A549 (cell line): ENCODE results near the gene AEBP2. TPM values are rescaled to one million over a fixed set of nuclear protein-coding genes. Genes with fewer than 3 reads are reported as not detected.

Experiments
- ATAC-seq, 2 experiments: fragments of 200-7000 bp in 1 of 2; fragments of >200 bp in 1 of 2; cut with Nextera tagmentation in 1 of 2; cut with Tn5 transposase in 1 of 2; 3 replicates each; pipeline versions ENCODE4 v1.8.0 to v1.9.1; 2018 to 2020; ENCODE audit warnings: mild to moderate bottlenecking in 1 of 2, moderate library complexity in 1 of 2
- CTCF ChIA-PET: fragments of 300-600 bp; sonication (Branson Sonifier 250); formaldehyde crosslinking; extraction: SDS; loops from one replicate; lab custom pipeline; 2021; ENCODE audit warnings: antibody characterized with exemption, inconsistent platforms; lab: Yijun Ruan, JAX
- POLR2A ChIA-PET: fragments of 350-600 bp; formaldehyde crosslinking; extraction: SDS; loops from one replicate; lab custom pipeline; 2021; ENCODE audit warnings: antibody characterized with exemption, inconsistent platforms; lab: Yijun Ruan, JAX
- DNase-seq, 2 experiments: peaks; one replicate each; pipeline versions ENCODE4 v3.0.0 to v3.0.0-alpha.2; 2011 to 2016; ENCODE audit warnings: low read depth in 1 of 2, low spot score in 1 of 2
- FAIRE-seq: peaks from 2 replicates; lab custom pipeline; 2011; peaks lifted over from hg19 to GRCh38; lab: Jason Lieb, UNC
- H3K27ac ChIP-seq, 2 experiments: fragments of >200 bp; sonication (Bioruptor Twin); formaldehyde crosslinking; 3 replicates each; pipeline ENCODE4 v1.5.1; 2016 to 2017
- H3K4me1 ChIP-seq: fragments of >200 bp; sonication (Bioruptor Twin); formaldehyde crosslinking; 3 replicates; pipeline ENCODE4 v1.6.1; 2016
- H3K4me2 ChIP-seq: fragments of >200 bp; sonication (Bioruptor Twin); formaldehyde crosslinking; 3 replicates; pipeline ENCODE4 v1.6.1; 2016
- H3K4me3 ChIP-seq: fragments of >200 bp; sonication (Bioruptor Twin); formaldehyde crosslinking; 3 replicates; pipeline ENCODE4 v1.5.1; 2016
- H3K9me3 ChIP-seq: fragments of >200 bp; sonication (Bioruptor Twin); formaldehyde crosslinking; 3 replicates; pipeline ENCODE4 v1.6.1; 2016
- BCL3 ChIP-seq: fragments of >200 bp; sonication (Bioruptor Twin); formaldehyde crosslinking; IDR thresholded peaks from 3 replicates; pipeline ENCODE4 v1.6.1; 2016
- BHLHE40 ChIP-seq: IDR thresholded peaks from 2 replicates; pipeline ENCODE4 v1.6.1; 2012; ENCODE audit warnings: low read depth, low read length, inconsistent platforms
- CBX8 ChIP-seq: fragments of 200-600 bp; sonication (generic); IDR thresholded peaks from 2 replicates; pipeline ENCODE4 v1.6.1; 2016
- CEBPB ChIP-seq, 2 experiments: fragments of >200 bp in 1 of 2; sonication (Bioruptor Twin) in 1 of 2; formaldehyde crosslinking in 1 of 2; IDR thresholded peaks; 2 replicates each; pipeline ENCODE4 v1.6.1; 2012 to 2016
- ELK1 ChIP-seq: fragments of 150-350 bp; IDR thresholded peaks from 2 replicates; pipeline ENCODE4 v1.6.1; 2014; ENCODE audit warnings: low read depth, mild to moderate bottlenecking, low read length
- ESRRA ChIP-seq: fragments of 150-350 bp; IDR thresholded peaks from 2 replicates; pipeline ENCODE4 v1.6.1; 2014; ENCODE audit warnings: mild to moderate bottlenecking, low read length, borderline replicate concordance
- FOSL2 ChIP-seq, 2 experiments: fragments of 450-650 bp in 1 of 2; fragments of >200 bp in 1 of 2; sonication (Bioruptor Twin) in 1 of 2; formaldehyde crosslinking; IDR thresholded peaks; 2 replicates each; pipeline versions ENCODE4 v1.5.0 to v1.6.1; 2016 to 2020; ENCODE audit warnings: mild to moderate bottlenecking in 1 of 2, moderate library complexity in 1 of 2
- FOXS1 ChIP-seq: fragments of 250-450 bp; sonication (Bioruptor Pico); IDR thresholded peaks from 2 replicates; pipeline ENCODE4 v1.5.0; 2020; ENCODE audit warnings: mild to moderate bottlenecking, moderate library complexity
- HDAC2 ChIP-seq: fragments of 200-600 bp; sonication (generic); IDR thresholded peaks from 2 replicates; pipeline ENCODE4 v1.6.1; 2016
- HOXB13 ChIP-seq: fragments of 250-450 bp; sonication (Bioruptor Pico); IDR thresholded peaks from 2 replicates; pipeline ENCODE4 v1.5.0; 2020; ENCODE audit warnings: low read depth, mild to moderate bottlenecking, moderate library complexity
- HOXB5 ChIP-seq: fragments of 250-450 bp; sonication (Bioruptor Pico); IDR thresholded peaks from 2 replicates; pipeline ENCODE4 v1.5.0; 2020; ENCODE audit warnings: mild to moderate bottlenecking, moderate library complexity
- KDM1A ChIP-seq: fragments of 200-600 bp; sonication (generic); IDR thresholded peaks from 2 replicates; pipeline ENCODE4 v1.6.1; 2016; ENCODE audit warnings: low read depth, mild to moderate bottlenecking
- KDM5A ChIP-seq: fragments of 200-600 bp; sonication (generic); IDR thresholded peaks from 2 replicates; pipeline ENCODE4 v1.6.1; 2016; ENCODE audit warnings: antibody characterized with exemption, mild to moderate bottlenecking
- MAZ ChIP-seq: fragments of 150-350 bp; IDR thresholded peaks from 2 replicates; pipeline ENCODE4 v1.6.1; 2014; ENCODE audit warnings: antibody characterized with exemption, low read depth, low read length, borderline replicate concordance
- MYC ChIP-seq: IDR thresholded peaks from 2 replicates; pipeline ENCODE4 v1.6.1; 2012; ENCODE audit warnings: mild to moderate bottlenecking, inconsistent platforms, low read length, improper control_type of control experiment, borderline replicate concordance
- NFE2L2 ChIP-seq: fragments of 150-350 bp; conservative IDR thresholded peaks from 2 replicates; pipeline ENCODE4 v1.6.1; 2014; ENCODE audit warnings: low read length
- NPAS2 ChIP-seq: fragments of 250-450 bp; sonication (Bioruptor Pico); IDR thresholded peaks from 2 replicates; pipeline ENCODE4 v1.8.0; 2022; ENCODE audit warnings: mild to moderate bottlenecking, moderate library complexity, borderline replicate concordance
- PHF8 ChIP-seq: fragments of 200-600 bp; sonication (generic); IDR thresholded peaks from 2 replicates; pipeline ENCODE4 v1.6.1; 2016; ENCODE audit warnings: low read depth, mild to moderate bottlenecking, antibody characterized with exemption, moderate library complexity, borderline replicate concordance
- RFX5 ChIP-seq: fragments of 450-650 bp; IDR thresholded peaks from 2 replicates; pipeline ENCODE4 v1.7.1; 2014; ENCODE audit warnings: antibody characterized with exemption, mild to moderate bottlenecking, moderate library complexity
- RNF2 ChIP-seq: fragments of 200-600 bp; sonication (generic); IDR thresholded peaks from 2 replicates; pipeline ENCODE4 v1.6.1; 2016; ENCODE audit warnings: low read depth, mild to moderate bottlenecking, antibody characterized with exemption, moderate library complexity, borderline replicate concordance
- SMC3 ChIP-seq: fragments of >200 bp; sonication (Bioruptor Twin); formaldehyde crosslinking; IDR thresholded peaks from 3 replicates; pipeline ENCODE4 v1.6.1; 2018; ENCODE audit warnings: inconsistent platforms
- SREBF2 ChIP-seq: fragments of 450-650 bp; IDR thresholded peaks from 2 replicates; pipeline ENCODE4 v1.6.1; 2014; ENCODE audit warnings: mild to moderate bottlenecking, moderate library complexity
- TFCP2L1 ChIP-seq: fragments of 250-450 bp; sonication (Bioruptor Pico); IDR thresholded peaks from 2 replicates; pipeline ENCODE4 v1.5.0; 2021; ENCODE audit warnings: mild to moderate bottlenecking
- WGBS: methylation state at CpG from one replicate; pipeline ENCODE4 v1.1.6; 2017; ENCODE audit errors: missing lambda C conversion rate; 5-methylcytosine and 5-hydroxymethylcytosine counted together
- polyA plus RNA-seq, 4 experiments: library from polyadenylated mRNA; depleted of rRNA in 3 of 4; stranded (reverse); fragments of >200 nt; fragmentation: RNase III in 1 of 4; extraction: RNeasy Plus Mini Kit Qiagen cat#74134 plus additional on column Dnase treatment in 1 of 4; gene quantifications; 2 replicates in 3 of 4; 3 replicates in 1 of 4; pipeline ENCODE4 v1.2.3, GENCODE V29; 2011 to 2017
- TF ChIP-seq, protein P1 (sequence below): IDR thresholded peaks from 2 replicates; pipeline ENCODE4 v1.6.1; 2012

AEBP2 gene
- polyA plus RNA-seq, 2 of the 4 experiments (the other 2 are of a cell fraction): 23.5 to 27.3 TPM

GRCh38 chr12:19491863-19492262, 52.6 kb downstream of the AEBP2 start:
- WGBS: 88% methylated on average over 3 of the region's 3 CpGs
- TF ChIP-seq FOXS1 (CRISPR knock-in tag): no peak
- no peak for TF ChIP-seq NPAS2 (CRISPR knock-in tag)
- no peak for TF ChIP-seq RFX5
- no peak for TF ChIP-seq HOXB13 (CRISPR knock-in tag)
- TF ChIP-seq KDM1A: no peak
- no peak for TF ChIP-seq NFE2L2
- TF ChIP-seq RNF2: no peak
- TF ChIP-seq CBX8: no peak
- TF ChIP-seq PHF8: no peak
- TF ChIP-seq HDAC2: no peak
- TF ChIP-seq FOSL2 (IDR thresholded peaks at IDR 0.05): no peak
- TF ChIP-seq FOSL2 (CRISPR knock-in tag; IDR thresholded peaks at IDR 0.05): no peak
- no peak for TF ChIP-seq ELK1
- no peak for TF ChIP-seq BHLHE40
- TF ChIP-seq CEBPB (IDR thresholded peaks at IDR 0.05): no peak
- ATAC-seq: no peak
- Histone ChIP-seq H3K27ac (no peak overlapping the region), H3K9me3 (no peaks in the 10 kb centered on the region), H3K4me1 (no peaks in the 10 kb centered on the region), H3K4me3 (no peak overlapping the region), H3K4me2 (no peak overlapping the region)
- ChIA-PET POLR2A (no interaction called here), CTCF (no interaction called here)
- no peak for FAIRE-seq
- DNase-seq: no peak

- ChIA-PET CTCF (interaction anchor here (1.1 kb wide), 1 partner anchor 13 kb away, joined by 4 read pairs; no protein-coding TSS in a partner anchor), POLR2A (no interaction called here)
- Histone ChIP-seq H3K27ac (no peak overlapping the region), H3K4me1 (no peaks in the 10 kb centered on the region), H3K4me3 (no peak overlapping the region), H3K4me2 (no peak overlapping the region), H3K9me3 (no peaks in the 10 kb centered on the region)
- WGBS: 82% methylated on average over 5 of the region's 5 CpGs
- TF ChIP-seq MAZ: no peak
- no peak for TF ChIP-seq TFCP2L1 (CRISPR knock-in tag)
- TF ChIP-seq SMC3: no peak
- no peak for TF ChIP-seq MYC
- TF ChIP-seq KDM5A: no peak
- no peak for TF ChIP-seq HOXB13 (CRISPR knock-in tag)
- TF ChIP-seq SREBF2: no peak
- no peak for TF ChIP-seq HOXB5 (CRISPR knock-in tag)
- TF ChIP-seq RNF2: no peak
- TF ChIP-seq, protein P1, sequence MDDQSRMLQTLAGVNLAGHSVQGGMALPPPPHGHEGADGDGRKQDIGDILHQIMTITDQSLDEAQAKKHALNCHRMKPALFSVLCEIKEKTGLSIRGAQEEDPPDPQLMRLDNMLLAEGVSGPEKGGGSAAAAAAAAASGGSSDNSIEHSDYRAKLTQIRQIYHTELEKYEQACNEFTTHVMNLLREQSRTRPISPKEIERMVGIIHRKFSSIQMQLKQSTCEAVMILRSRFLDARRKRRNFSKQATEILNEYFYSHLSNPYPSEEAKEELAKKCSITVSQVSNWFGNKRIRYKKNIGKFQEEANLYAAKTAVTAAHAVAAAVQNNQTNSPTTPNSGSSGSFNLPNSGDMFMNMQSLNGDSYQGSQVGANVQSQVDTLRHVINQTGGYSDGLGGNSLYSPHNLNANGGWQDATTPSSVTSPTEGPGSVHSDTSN: no peak
- TF ChIP-seq BCL3: no peak
- no peak for TF ChIP-seq ESRRA
- TF ChIP-seq FOXS1 (CRISPR knock-in tag): no peak
- no peak for ATAC-seq
- DNase-seq: no peak
- no peak for FAIRE-seq
Measured at GRCh38 chr12:19496219-19496878, 57.1 kb downstream of the AEBP2 start.
